K562 treated with DMSO at 1 percent for 12 hours (cell line): ENCODE results near the gene DDX1. TPM values are rescaled to one million over a fixed set of nuclear protein-coding genes. Genes with fewer than 3 reads are reported as not detected.

Source experiments
- total RNA-seq: library from RNA; unstranded; fragments of 300-600 nt; gene quantifications from 2 replicates; pipeline ENCODE4 v1.2.3, GENCODE V29; 2022; ENCODE audit not compliant: insufficient read depth

The DDX1 gene
- total RNA-seq = 84.4 and 131 TPM in 2 replicates

GRCh38 chr2:15591692-15592463, at the start of gene DDX1:
DDX1 (plus strand) TSS chr2:15591868; CDS start chr2:15591934, 66 bp downstream.

GRCh38 chr2:15560988-15561573, 30.6 kb upstream of the DDX1 start, which contains the start of gene NBAS:
NBAS (minus strand) TSS chr2:15561334; CDS start chr2:15561304, 30 bp downstream.

Other genes with a start within 250 kb of the DDX1 start
- gene NBAS, start 30.5 kb upstream of the DDX1 start, total RNA-seq = 55.7 and 70.0 TPM in 2 replicates